ENCODE results near the gene MCCD1. TPM values are rescaled to one million over a fixed set of nuclear protein-coding genes. Genes with fewer than 3 reads are reported as not detected.
"Not testable (repeated sequence)": the region's sequence is repeated elsewhere in the genome, so short reads cannot be mapped to it uniquely, and the experiment has no call there.

Gene MCCD1
- total RNA-seq, 6 experiments from 2014 or later, result not detected

DNA sequence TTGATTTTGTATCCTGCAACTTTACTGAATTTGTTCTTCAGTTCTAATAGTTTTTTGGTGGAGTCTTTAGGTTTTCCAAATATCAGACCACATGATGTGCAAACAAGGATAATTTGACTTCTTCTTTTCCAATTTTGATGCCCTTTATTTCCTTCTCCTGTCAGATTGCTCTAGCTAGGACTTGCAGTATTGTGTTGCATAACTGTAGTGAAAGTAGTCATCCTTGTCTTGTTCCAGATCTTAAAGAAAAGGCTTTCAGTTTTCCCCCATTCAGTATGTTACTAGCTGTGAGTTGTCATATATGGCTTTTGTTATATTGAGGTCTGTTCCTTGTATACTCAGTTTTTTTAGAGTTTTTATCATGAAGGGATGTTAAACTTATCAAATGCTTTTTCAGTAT is 26.2 kb upstream of the MCCD1 start:
- Mint-ChIP-seq H3K9me3 (no peaks in the 10 kb centered on the region), H3K27me3 (ENCODE audit: insufficient read depth) (no peaks in the 10 kb centered on the region; the same call in 1 of the 2 replicates), H3K4me1 (ENCODE audit: low read depth) (peaks cover 29% of the 10 kb centered on the region), H3K27ac (no peak overlapping the region), H3K36me3 (ENCODE audit: low read depth) (peaks cover 13% of the 10 kb centered on the region; the same call in 1 of the 2 replicates), H3K4me3 (no peak overlapping the region)
- DNase-seq, result no peak
- TF ChIP-seq, protein P1, sequence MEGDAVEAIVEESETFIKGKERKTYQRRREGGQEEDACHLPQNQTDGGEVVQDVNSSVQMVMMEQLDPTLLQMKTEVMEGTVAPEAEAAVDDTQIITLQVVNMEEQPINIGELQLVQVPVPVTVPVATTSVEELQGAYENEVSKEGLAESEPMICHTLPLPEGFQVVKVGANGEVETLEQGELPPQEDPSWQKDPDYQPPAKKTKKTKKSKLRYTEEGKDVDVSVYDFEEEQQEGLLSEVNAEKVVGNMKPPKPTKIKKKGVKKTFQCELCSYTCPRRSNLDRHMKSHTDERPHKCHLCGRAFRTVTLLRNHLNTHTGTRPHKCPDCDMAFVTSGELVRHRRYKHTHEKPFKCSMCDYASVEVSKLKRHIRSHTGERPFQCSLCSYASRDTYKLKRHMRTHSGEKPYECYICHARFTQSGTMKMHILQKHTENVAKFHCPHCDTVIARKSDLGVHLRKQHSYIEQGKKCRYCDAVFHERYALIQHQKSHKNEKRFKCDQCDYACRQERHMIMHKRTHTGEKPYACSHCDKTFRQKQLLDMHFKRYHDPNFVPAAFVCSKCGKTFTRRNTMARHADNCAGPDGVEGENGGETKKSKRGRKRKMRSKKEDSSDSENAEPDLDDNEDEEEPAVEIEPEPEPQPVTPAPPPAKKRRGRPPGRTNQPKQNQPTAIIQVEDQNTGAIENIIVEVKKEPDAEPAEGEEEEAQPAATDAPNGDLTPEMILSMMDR (IDR thresholded peaks at IDR 0.05), result no peak

DNA sequence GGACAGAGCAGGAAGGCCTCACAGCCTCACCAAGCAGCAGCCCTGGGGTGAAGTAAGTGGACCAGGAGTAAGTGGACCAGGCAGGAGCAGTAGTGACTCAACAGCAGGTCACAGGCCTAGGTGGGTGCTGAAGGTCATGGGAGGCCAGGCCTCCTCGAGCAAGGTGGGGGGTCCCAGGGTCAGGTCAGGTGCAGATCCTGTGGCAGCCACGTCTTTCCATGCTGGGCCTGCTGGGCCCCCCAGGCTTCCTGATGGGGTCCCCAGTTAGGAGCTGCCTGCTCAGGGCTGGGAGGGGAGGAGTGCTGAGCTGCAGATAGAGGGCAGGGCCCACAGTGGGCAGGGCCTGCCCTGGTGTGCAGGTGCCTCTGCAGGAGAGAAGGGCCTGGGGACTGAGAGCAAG is 19.7 kb upstream of the MCCD1 start:
- Mint-ChIP-seq H3K27ac (peak overlapping the region; percentile 46; the same call in 1 of the 2 replicates), H3K4me1 (ENCODE audit: low read depth) (peaks cover 26% of the 10 kb centered on the region), H3K36me3 (ENCODE audit: low read depth) (peaks cover 32% of the 10 kb centered on the region)
- DNase-seq; H3K27me3 Mint-ChIP-seq (ENCODE audit: insufficient read depth); H3K4me3 Mint-ChIP-seq; H3K9me3 Mint-ChIP-seq: not testable (repeated sequence)

DNA sequence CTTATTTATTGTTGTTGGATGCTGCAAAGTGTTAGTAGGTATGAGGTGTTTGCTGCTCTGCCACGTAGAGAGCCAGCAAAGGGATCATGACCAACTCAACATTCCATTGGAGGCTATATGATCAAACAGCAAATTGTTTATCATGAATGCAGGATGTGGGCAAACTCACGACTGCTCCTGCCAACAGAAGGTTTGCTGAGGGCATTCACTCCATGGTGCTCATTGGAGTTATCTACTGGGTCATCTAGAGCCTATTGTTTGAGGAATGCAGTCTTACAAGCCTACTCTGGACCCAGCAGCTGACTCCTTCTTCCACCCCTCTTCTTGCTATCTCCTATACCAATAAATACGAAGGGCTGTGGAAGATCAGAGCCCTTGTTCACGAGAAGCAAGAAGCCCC is 18.8 kb upstream of the MCCD1 start:
- Mint-ChIP-seq H3K27me3 (ENCODE audit: insufficient read depth) (peaks cover 2% of the 10 kb centered on the region; the same call in 1 of the 2 replicates), H3K4me1 (ENCODE audit: low read depth) (peaks cover 30% of the 10 kb centered on the region), H3K4me3 (no peak overlapping the region), H3K27ac (peak overlapping the region; percentile 46), H3K36me3 (ENCODE audit: low read depth) (peaks cover 30% of the 10 kb centered on the region), H3K9me3 (no peaks in the 10 kb centered on the region)
- TF ChIP-seq, protein P1 (IDR thresholded peaks at IDR 0.05), result no peak
- no peak for DNase-seq

DNA sequence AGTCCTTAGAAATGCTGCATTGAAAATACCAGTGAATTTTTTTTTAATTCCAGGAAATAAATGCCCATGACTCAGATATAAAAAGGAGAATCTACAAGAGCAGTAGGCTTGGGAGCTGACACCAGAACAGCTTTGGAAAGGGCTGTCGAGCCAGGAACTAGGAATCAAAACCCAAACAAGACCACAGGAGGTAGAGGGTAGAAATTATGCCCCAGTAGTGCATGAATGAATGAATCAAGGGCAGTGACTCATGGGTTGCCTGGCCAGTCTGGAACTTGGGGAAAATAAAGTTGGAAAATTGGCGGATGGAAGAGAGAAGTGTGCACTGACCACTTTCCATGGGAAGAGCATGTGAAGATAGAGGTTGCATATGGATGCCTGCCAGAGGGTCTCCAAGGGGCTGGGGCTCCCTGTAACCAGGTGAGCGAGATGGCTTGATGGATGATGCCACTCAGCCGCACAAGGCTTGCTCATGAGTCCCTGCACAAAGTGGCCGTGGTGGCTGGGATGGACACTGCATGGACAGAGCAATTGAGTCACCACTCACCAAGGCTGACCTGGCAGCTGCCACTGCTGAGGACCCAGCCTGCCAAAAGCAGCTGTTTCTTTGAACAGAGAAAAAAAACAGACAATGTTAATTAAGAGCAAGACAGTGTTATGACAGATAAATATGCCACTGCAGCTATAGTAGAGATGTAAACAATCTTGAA is 15.2 kb upstream of the MCCD1 start:
- TF ChIP-seq, protein P1 (IDR thresholded peaks at IDR 0.05), result no peak
- Mint-ChIP-seq H3K4me3 (peak overlapping the region; percentile 18), H3K27me3 (ENCODE audit: insufficient read depth) (0 out of 2 replicates have a peak, but pooled peaks cover 2% of the 10 kb centered on the region), H3K27ac (peak overlapping the region; percentile 29), H3K9me3 (no peaks in the 10 kb centered on the region), H3K4me1 (ENCODE audit: low read depth) (peaks cover 48% of the 10 kb centered on the region), H3K36me3 (ENCODE audit: low read depth) (peaks cover 20% of the 10 kb centered on the region)
- DNase-seq, result no peak

DNA sequence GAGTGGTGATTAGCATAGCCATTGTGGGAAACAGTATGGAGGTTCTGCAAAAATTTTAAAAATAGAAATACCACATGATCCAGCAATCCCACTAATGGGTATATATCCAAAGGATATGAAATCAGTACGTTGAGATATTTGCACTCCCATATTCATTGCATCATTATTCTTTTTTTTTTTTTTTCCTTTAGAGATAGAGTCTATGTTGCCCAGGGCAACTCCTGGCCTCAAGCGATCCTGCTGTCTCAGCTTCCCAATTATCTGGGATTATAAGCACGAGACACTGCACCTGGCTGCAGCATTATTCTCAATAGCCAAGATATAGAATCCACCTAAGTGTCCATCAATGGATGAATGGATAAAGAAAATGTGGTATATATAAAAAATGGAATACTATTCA is 6.9 kb upstream of the MCCD1 start:
- no peak for DNase-seq
- no peaks in the 10 kb centered on the region for H3K9me3 Mint-ChIP-seq
- no peak overlapping the region for H3K27ac Mint-ChIP-seq
- peaks cover 19% of the 10 kb centered on the region for H3K4me1 Mint-ChIP-seq (ENCODE audit: low read depth)
- TF ChIP-seq, protein P1 (IDR thresholded peaks at IDR 0.05), result no peak
- H3K36me3 Mint-ChIP-seq (ENCODE audit: low read depth), result no peaks in the 10 kb centered on the region
- H3K27me3 Mint-ChIP-seq (ENCODE audit: insufficient read depth), result no peaks in the 10 kb centered on the region; the same call in 1 of the 2 replicates
- no peak overlapping the region for H3K4me3 Mint-ChIP-seq

DNA sequence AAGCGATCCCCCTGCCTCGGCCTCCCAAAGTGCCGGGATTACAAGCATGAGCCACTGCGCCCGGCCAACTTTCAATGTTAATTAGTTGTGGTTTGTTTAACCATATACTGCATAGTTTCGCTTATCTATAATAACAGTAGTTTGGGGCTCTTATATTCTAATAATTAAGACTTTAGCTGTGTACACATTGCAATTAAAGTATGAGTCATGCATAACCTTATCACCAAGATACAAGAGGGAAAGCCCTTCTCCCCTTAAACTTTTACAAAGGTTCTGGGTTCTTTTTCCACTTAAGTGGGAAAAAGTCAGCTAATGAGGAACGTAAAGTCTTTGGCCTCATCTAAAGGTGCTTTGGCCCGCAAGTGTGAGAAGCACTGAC is 3.2 kb upstream of the MCCD1 start:
- no peak for DNase-seq
- H3K9me3 Mint-ChIP-seq, result no peaks in the 10 kb centered on the region
- H3K4me3 Mint-ChIP-seq, result peak overlapping the region; percentile 0; the same call in 1 of the 2 replicates
- H3K36me3 Mint-ChIP-seq (ENCODE audit: low read depth), result peaks cover 10% of the 10 kb centered on the region
- TF ChIP-seq, protein P1 (IDR thresholded peaks at IDR 0.05), result no peak
- H3K27me3 Mint-ChIP-seq (ENCODE audit: insufficient read depth), result peaks cover 5% of the 10 kb centered on the region
- peaks cover 31% of the 10 kb centered on the region for H3K4me1 Mint-ChIP-seq (ENCODE audit: low read depth)
- H3K27ac Mint-ChIP-seq, result peak overlapping the region; percentile 91
